Effector CD8-positive, alpha-beta T cell (primary cell): Measurements from ENCODE around the gene FTSJ3.

Source experiments
- DNase-seq: peaks from one replicate; lab custom pipeline; 2025; lab: John Stamatoyannopoulos, UW

The FTSJ3 gene

DNA sequence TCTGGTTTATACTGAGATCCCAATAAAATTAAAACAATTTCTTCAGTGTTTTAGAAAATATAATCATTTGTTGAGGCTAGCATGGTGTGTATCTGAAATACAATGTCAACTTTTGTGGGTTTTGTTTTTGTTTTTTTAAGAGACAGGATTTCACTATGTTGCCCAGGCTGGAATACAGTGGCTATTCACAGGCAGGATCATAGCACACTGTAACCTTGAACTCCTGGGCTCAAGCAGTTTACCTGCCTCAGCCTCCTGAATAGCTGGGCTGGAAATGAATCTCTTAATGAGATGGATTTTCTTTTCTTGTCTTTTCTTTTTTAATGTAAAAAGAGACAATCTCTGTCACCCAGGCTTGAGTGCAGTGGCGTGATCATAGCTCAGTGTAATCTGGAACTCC, 41.3 kb downstream of the FTSJ3 start:
- no peak for DNase-seq

DNA sequence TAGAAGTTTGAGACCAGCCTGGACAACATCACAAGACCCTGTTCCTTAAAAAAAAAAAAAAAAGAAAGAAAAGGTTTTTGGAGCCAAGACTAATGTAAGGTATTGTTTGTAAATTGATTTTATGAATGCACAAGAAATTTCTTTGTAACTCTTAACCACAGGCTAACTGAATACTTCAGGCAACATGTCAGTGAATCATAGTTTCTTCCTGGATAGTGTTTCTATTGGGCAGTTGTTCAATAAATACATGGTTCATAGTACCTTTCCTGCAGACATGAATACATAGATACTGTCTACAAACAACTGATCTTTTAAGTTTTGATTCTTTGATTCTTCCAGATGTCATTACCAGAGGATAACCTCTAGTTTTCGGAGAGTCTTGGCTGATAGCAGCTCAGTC, 41.9 kb downstream of the FTSJ3 start:
- DNase-seq, result no peak

DNA sequence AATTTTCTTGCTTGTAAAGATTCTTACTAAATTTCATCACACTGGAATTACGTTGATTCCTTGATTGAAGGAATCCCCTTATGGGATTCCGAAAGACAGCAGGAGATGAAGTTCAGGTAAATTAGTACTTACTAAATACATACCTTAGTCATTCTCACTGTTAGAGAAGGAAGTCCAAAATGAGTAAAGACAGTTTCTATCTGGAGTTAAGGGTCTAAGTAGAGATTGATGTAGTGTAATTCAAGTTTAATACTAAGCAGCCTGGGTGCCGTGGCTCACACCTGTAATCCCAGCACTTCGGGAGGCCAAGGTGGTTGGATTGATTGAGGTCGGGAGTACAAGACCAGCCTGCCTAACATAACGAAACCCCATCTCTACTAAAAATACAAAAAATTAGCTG, 43.9 kb downstream of the FTSJ3 start:
- no peak for DNase-seq

DNA sequence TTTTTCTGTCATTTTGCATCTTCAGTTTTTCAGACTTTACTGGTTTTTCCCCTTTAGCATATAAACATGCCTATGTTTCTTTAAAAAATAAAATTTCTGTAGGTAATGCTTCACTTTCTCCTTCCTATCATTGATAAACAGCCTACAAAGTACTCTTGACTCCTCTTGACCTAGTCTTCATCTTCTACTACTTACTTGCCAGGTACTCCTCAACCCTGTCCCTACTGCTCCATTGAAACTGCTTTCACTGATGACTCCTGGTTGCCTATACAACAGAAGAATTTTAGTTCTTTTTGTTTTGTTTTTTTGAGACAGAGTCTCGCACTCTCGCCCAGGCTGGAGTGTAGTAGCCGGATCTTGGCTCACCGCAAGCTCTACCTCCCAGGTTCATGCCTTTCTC, 46.5 kb downstream of the FTSJ3 start:
- no peak for DNase-seq

DNA sequence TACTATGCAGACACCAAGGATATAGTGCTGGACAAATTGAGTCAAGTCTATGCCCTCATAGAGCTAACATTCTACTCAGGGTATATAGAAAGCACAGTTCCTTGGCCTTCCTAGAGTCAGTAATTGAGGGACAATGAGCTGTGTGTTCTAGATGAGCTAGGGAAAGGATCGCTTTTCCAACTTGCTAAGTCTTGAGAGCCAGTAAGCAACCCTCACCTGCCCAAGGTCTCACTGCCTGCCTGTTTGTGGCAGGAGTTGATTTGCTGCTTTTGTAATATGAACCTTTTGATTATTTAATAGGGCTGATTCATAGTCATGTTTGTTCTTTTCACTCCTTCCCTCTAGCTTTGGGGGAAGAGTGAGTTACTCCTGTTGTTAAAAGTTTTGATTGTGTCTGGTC, 47.0 kb downstream of the FTSJ3 start:
- DNase-seq, result no peak

DNA sequence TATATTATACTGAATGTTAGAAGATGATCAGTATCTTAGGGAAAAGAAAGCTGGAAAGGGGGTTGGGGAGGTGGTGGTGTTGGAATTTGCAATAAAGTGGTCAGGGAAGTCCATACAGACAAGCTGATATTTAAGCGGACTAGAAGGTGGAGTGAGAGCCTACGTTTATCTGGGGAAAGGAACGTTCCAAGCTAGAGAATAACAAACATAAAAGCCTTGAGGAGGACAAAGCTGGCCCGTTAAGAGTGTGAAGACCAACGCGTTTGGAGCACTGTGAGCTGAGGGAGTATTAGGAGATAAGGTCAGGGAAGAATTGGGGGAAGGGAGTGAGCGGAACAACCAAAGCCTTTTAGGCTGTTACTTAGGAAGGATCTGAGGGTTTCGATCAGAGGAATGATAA, 52.0 kb downstream of the FTSJ3 start:
- DNase-seq, result no peak

DNA sequence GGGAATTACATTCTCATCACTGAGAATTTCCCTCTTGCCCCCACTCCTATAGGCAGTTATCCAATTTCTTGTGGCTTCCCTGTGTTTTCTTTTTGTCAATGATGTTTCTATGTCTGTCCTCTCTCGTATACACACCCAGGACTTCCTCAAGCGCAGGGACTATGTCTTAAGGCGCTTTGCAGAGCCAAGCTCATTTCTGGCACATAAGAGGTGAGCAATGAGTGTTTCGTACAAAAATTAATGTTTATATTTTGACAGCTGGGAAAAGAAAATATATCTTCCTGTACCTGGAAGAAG, 52.5 kb downstream of the FTSJ3 start:
- no peak for DNase-seq

DNA sequence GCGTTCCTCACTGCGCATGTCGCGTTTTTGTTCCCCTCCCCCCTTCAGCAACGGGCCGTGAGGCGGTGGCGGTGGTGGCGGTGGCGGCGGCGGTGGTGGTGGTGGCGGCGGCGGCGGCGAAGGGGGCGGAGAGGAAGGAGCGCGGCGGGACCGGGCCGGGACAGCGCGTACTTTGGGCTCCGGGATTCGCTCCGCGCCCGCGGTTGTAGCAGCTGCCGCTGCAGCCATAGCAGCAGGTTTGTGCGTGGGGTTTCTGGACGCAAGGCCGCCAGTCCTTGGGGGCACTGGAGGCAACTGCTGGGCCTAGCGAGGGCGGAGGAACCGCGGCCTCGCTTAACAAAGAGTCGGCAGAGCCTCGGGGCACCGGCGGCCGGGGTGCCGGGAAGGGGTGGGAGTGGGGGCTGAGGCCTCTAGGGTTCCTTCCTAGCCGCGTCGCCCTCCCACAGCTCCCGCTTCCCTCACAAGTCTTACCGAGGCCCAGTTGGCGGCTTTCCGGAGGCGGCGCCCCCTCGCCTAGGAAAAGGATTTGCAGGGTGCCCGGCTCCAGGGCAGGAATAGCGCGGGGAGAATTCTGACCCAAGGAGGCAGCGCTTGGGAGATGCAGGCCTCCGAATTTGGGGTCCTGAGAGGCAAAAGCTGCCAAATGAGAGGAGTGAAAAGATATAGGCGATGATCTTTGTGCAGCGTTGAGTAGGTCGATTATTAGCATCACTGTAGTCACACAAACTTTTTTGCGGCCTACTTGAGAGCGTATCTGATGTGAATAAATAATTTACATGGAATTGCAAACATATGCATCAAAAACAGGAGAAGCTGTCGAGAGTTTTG, 53.1 kb downstream of the FTSJ3 start, which contains the start of gene DDX42:
Gene DDX42 (plus strand): TSS at position 30 of the 828 bp plus-strand sequence. CDS start 12,880 bp downstream, outside the sequence.
- DNase-seq, result peak; percentile 79

DNA sequence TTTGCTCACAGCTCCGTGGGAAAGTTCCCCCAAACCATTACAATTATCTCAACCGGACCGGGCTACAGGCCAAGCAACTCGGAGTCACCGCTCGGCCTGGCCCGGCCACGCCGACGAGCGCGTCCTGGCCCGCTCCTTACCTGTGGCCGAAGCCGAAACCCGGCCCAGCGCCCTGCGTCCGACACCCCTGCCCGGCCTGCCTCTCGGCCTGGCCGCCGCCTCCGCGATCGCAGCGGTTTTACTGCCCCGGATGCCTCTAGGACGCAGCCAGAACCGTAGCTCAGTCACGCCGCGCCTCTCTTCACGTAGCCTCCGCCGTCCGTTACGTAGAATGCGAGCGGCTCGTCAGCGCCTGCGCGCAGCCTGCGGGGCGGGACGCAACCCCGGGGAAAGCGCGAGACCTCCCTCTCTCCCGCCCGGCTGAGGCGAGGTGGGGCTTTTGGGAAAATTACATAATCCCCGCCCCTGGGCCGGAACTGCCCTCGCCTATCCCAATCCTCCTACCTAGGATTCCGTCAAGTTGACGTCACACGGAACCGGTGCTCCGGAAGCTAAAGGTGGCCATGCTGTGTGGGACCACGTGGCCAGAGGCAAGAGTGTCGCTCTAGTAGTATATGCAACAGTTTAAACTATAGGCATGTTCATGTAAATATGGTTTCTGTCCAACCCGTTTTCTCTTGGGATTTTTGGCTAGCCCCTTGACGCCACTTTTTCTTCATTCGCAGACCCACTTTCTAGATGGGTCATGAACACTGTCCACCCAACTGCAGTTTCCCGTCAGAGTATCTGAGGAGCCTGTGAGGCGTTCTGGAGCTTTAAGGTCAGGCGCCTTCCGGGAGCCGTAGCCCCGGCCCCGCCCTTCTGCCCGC, 54.0 kb downstream of the FTSJ3 start, which contains the start of gene CCDC47:
Gene CCDC47 (minus strand): TSS at position 326 of the 869 bp plus-strand sequence. CDS start 7,422 bp downstream, outside the sequence.
- peak; percentile 96 for DNase-seq

DNA sequence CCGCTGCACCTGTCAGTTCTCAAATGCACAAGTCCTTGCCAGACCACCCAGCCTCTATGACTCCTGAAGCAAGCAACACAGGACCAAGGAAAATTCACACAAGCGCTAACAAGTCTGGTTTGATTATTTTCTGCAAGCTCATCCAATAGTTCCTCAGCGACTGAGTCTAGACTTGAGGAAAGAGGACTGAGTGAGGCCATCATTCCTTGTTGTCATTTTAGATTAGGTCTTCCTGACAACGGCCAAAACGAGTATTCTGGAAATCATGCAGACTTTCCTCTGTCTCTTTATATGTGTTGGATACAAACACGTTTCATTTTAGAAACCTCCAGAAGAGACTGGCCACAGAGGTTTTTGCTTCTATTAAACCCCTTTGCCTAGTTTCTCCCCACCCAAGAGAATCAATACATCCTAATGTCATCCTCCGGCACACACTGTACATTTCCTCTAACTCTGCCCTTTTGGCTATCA, 54.6 kb downstream of the FTSJ3 start:
- no peak for DNase-seq
